Measurements from ENCODE around the gene C1QTNF3.
"Not testable (repeated sequence)": the region's sequence is repeated elsewhere in the genome, so short reads cannot be mapped to it uniquely, and the experiment has no call there.

C1QTNF3 gene

GRCh38 chr5:34022121-34022705 lies 20.8 kb downstream of the C1QTNF3 start:
- peak; percentile 50 for DNase-seq (ENCODE audit: low read depth, low spot score)

GRCh38 chr5:34021334-34021733 lies 21.7 kb downstream of the C1QTNF3 start:
- DNase-seq (ENCODE audit: low read depth, low spot score) = no peak

- no peak for DNase-seq (ENCODE audit: low read depth, low spot score)
Measured at GRCh38 chr5:34020726-34021125, 22.3 kb downstream of the C1QTNF3 start.

- no peak for DNase-seq (ENCODE audit: low read depth, low spot score)
Measured at GRCh38 chr5:34017254-34017653, 25.8 kb downstream of the C1QTNF3 start.

GRCh38 chr5:34016750-34017149 lies 26.3 kb downstream of the C1QTNF3 start:
- DNase-seq (ENCODE audit: low read depth, low spot score) = no peak

- no peak for DNase-seq (ENCODE audit: low read depth, low spot score)
Measured at GRCh38 chr5:34016222-34016621, 26.8 kb downstream of the C1QTNF3 start.

GRCh38 chr5:34015120-34015822 lies 27.7 kb downstream of the C1QTNF3 start:
- DNase-seq (ENCODE audit: low read depth, low spot score) = no peak

GRCh38 chr5:34014626-34015025 lies 28.4 kb downstream of the C1QTNF3 start:
- DNase-seq (ENCODE audit: low read depth, low spot score) = no peak

- DNase-seq (ENCODE audit: low read depth, low spot score) = no peak
Measured at GRCh38 chr5:34013547-34013946, 29.5 kb downstream of the C1QTNF3 start.

GRCh38 chr5:34012791-34013190 lies 30.2 kb downstream of the C1QTNF3 start:
- DNase-seq (ENCODE audit: low read depth, low spot score) = peak; percentile 78

GRCh38 chr5:34011536-34011935 lies 31.5 kb downstream of the C1QTNF3 start:
- DNase-seq (ENCODE audit: low read depth, low spot score) = no peak

- DNase-seq (ENCODE audit: low read depth, low spot score) = not testable (repeated sequence)
Measured at GRCh38 chr5:34010146-34010545, 32.9 kb downstream of the C1QTNF3 start.

GRCh38 chr5:34009610-34010009 lies 33.4 kb downstream of the C1QTNF3 start:
- no peak for DNase-seq (ENCODE audit: low read depth, low spot score)

- peak; percentile 16 for DNase-seq (ENCODE audit: low read depth, low spot score)
Measured at GRCh38 chr5:34008802-34009201, 34.2 kb downstream of the C1QTNF3 start.

- peak; percentile 99 for DNase-seq (ENCODE audit: low read depth, low spot score)
Measured at GRCh38 chr5:34007621-34008600, 35.1 kb downstream of the C1QTNF3 start, which contains the start of gene AMACR. Gene AMACR, minus strand, starts transcription at chr5:34008050. Its CDS starts 31 bp downstream, at chr5:34008019.

GRCh38 chr5:34007201-34007620 lies 35.8 kb downstream of the C1QTNF3 start:
- peak; percentile 43 for DNase-seq (ENCODE audit: low read depth, low spot score)

- no peak for DNase-seq (ENCODE audit: low read depth, low spot score)
Measured at GRCh38 chr5:34005681-34006080, 37.3 kb downstream of the C1QTNF3 start.

GRCh38 chr5:34005211-34005610 lies 37.8 kb downstream of the C1QTNF3 start:
- DNase-seq (ENCODE audit: low read depth, low spot score) = peak; percentile 10

- DNase-seq (ENCODE audit: low read depth, low spot score) = no peak
Measured at GRCh38 chr5:34003941-34004340, 39.1 kb downstream of the C1QTNF3 start.

GRCh38 chr5:34002629-34003328 lies 40.2 kb downstream of the C1QTNF3 start:
- peak; percentile 26 for DNase-seq (ENCODE audit: low read depth, low spot score)

- DNase-seq (ENCODE audit: low read depth, low spot score) = peak; percentile 77
Measured at GRCh38 chr5:34001241-34001841, 41.7 kb downstream of the C1QTNF3 start.

Measured in astrocyte of the hippocampus (primary cell).